Heart right ventricle (tissue), 16 donors: ENCODE results near the gene PPP1R3F. TPM values are rescaled to one million over a fixed set of nuclear protein-coding genes. Genes with fewer than 3 reads are reported as not detected.

Experiments used
- ATAC-seq, 8 donors: fragments of 200-7000 bp; cut with Tn5 transposase; one replicate each; pipeline ENCODE4 v1.9.1; 2020; ENCODE audit warnings: mild to moderate bottlenecking in 8 of 8, moderate library complexity in 8 of 8, moderate number of reproducible peaks in 1 of 8
- DNase-seq, 2 donors: peaks; one replicate each; pipeline ENCODE4 v3.0.0-alpha.2; 2020
- H3K27ac ChIP-seq, 10 donors: fragments of 200-600 bp; sonication (generic) in 2 of 10; one replicate each; pipeline versions ENCODE4 v1.5.0 to v1.8.0; 2020 to 2022; ENCODE audit warnings: mild to moderate bottlenecking in 3 of 10
- H3K27me3 ChIP-seq, 7 donors: fragments of 200-600 bp; one replicate each; pipeline ENCODE4 v1.8.0; 2021 to 2022; ENCODE audit warnings: mild to moderate bottlenecking in 2 of 7
- H3K36me3 ChIP-seq, 9 donors: fragments of 200-600 bp; sonication (generic) in 1 of 9; one replicate each; pipeline versions ENCODE4 v1.5.0 to v1.8.0; 2020 to 2022; ENCODE audit warnings: mild to moderate bottlenecking in 2 of 9
- H3K4me1 ChIP-seq, 9 donors: fragments of 200-600 bp; sonication (generic) in 1 of 9; one replicate each; pipeline versions ENCODE4 v1.5.0 to v1.8.0; 2020 to 2022; ENCODE audit warnings: mild to moderate bottlenecking in 4 of 9
- H3K4me3 ChIP-seq, 10 donors: fragments of 200-600 bp; sonication (generic) in 2 of 10; one replicate each; pipeline versions ENCODE4 v1.5.0 to v1.8.0; 2020 to 2022; ENCODE audit warnings: mild to moderate bottlenecking in 7 of 10, moderate library complexity in 2 of 10
- H3K9me3 ChIP-seq, 11 donors: fragments of 200-600 bp in 10 of 11; sonication (generic) in 2 of 11; one replicate each; pipeline versions ENCODE4 v1.5.0 to v1.8.0; 2013 to 2022; ENCODE audit warnings: mild to moderate bottlenecking in 2 of 11, control low read depth in 1 of 11, moderate library complexity in 1 of 11
- CTCF ChIP-seq, 9 donors: fragments of 200-600 bp; sonication (generic) in 2 of 9; IDR thresholded peaks; one replicate each; pipeline versions ENCODE4 v1.5.0 to v1.8.0; 2021 to 2022; ENCODE audit warnings: antibody characterized with exemption in 9 of 9, mild to moderate bottlenecking in 5 of 9, moderate library complexity in 1 of 9
- WGBS, 2 donors: extraction: QIAGEN DNeasy Blood & Tissue Kit; methylation state at CpG; one replicate each; pipeline ENCODE4 v1.1.7; 2013; ENCODE audit warnings: inconsistent platforms in 1 of 2; 5-methylcytosine and 5-hydroxymethylcytosine counted together
- intact Hi-C, 10 donors: fragments of 100-400 bp; cut with DNase I; formaldehyde crosslinking; loops; one replicate each; pipeline versions ENCODE4 v1.11.1 to v1.14.2; 2022
- polyA plus RNA-seq, 2 donors: library from polyadenylated mRNA; stranded (reverse); fragments of 200-250 nt; gene quantifications; one replicate each; pipeline ENCODE4 v1.2.3, GENCODE V29; 2013
- total RNA-seq, 10 donors: library from RNA; stranded (reverse); fragmentation: NEBNext Ultra II Directional in 3 of 10; extraction: Animal tissue kit (Norgen Biotek cat#: 25700) in 3 of 10; gene quantifications; one replicate each; pipeline versions ENCODE4 v1.2.1 to v1.2.4, GENCODE V29; 2021 to 2023
- donor health status: Arrhythmogenic right ventricular cardiomyopathy.
- donor health status: ischemic (EF 13 %, LVEDD 7.1; RV severe dilation, severe dysfunction).
- donor health status: healthy with polysubstance abuse.
- donor health status: DM: no; HTN: yes; CAD: no.
- donor health status: DM: no; HTN: no; CAD: no.
- donor health status: ischemic (EF 25% LVEDD 6.9; RV normal size, moderate dysfunction).
- donor health status: ischemic (EF 25% LVEDD 5.7; RV mildly dilated, moderate dysfunction).
- donor health status: healthy.
- donor health status: DM: yes; HTN: yes; CAD: no.
- donor health status: Ischemic cardiomyopathy.
- donor health status: ischemic (EF 35%, LVEDD 5.7; RV mildly dilated, moderate dysfunction).
- donor health status: nonischemic (EF 11% LVEDD 7.7; RV severe dilation, severe dysfunction).
- donor health status: DM: yes; HTN: yes; CAD: no.
- donor health status: PGD.
- donor health status: ischemic (EF 29% LVEDD 5.4; RV normal size, mild dysfunction).
- donor health status: nonischemic (EF 23%, LVEDD 6.1; RV moderate dilation, normal function).

The PPP1R3F gene
- total and polyA plus RNA-seq, 12 donors: 10.8 to 26.0 (median 19.8) TPM

- Histone ChIP-seq H3K27me3 (no peaks in the 10 kb centered on the region), H3K27ac (no peak overlapping the region), H3K9me3 (no peaks in the 10 kb centered on the region), H3K4me3 (no peak overlapping the region), H3K36me3 (peaks cover 0 to 36% (median 0%) of the 10 kb centered on the region in 9 donors), H3K4me1 (no peaks in the 10 kb centered on the region)
- ATAC-seq (no peak), DNase-seq (no peak)
- intact Hi-C loops: no loop called here
- no peak for TF ChIP-seq CTCF (IDR thresholded peaks at IDR 0.05)
- 91 to 92% methylated on average over 9 of the region's 9 CpGs for WGBS, 2 donors
These were observed 19.0 kb upstream of the PPP1R3F start for GRCh38 chrX:49250578-49250977.

GRCh38 chrX:49251325-49251724 lies 18.3 kb upstream of the PPP1R3F start:
- peaks cover 0 to 29% (median 0%) of the 10 kb centered on the region in 9 donors for H3K36me3 ChIP-seq
- WGBS, 2 donors: 92 to 96% methylated on average over 12 to 13 of the region's 13 CpGs
- no peak for DNase-seq
- no peaks in the 10 kb centered on the region for H3K27me3 ChIP-seq
- intact Hi-C loops: no loop called here
- H3K4me3 ChIP-seq: no peak overlapping the region
- H3K27ac ChIP-seq: no peak overlapping the region
- H3K9me3 ChIP-seq: no peaks in the 10 kb centered on the region
- H3K4me1 ChIP-seq: no peaks in the 10 kb centered on the region
- ATAC-seq: no peak
- TF ChIP-seq CTCF (IDR thresholded peaks at IDR 0.05): no peak

GRCh38 chrX:49254639-49255038 lies 15.0 kb upstream of the PPP1R3F start:
- Histone ChIP-seq H3K4me1 (no peaks in the 10 kb centered on the region), H3K27ac (no peak overlapping the region), H3K4me3 (no peak overlapping the region), H3K27me3 (no peaks in the 10 kb centered on the region), H3K36me3 (no peaks in the 10 kb centered on the region), H3K9me3 (no peaks in the 10 kb centered on the region)
- TF ChIP-seq CTCF (IDR thresholded peaks at IDR 0.05): no peak
- intact Hi-C loops: no loop called here
- WGBS, 2 donors: 91 to 95% methylated on average over 7 of the region's 7 CpGs
- ATAC-seq (no peak), DNase-seq (no peak)

GRCh38 chrX:49256268-49256995 lies 13.2 kb upstream of the PPP1R3F start:
- no peaks in the 10 kb centered on the region for H3K9me3 ChIP-seq
- no peaks in the 10 kb centered on the region for H3K4me1 ChIP-seq
- no peak overlapping the region for H3K27ac ChIP-seq
- no peaks in the 10 kb centered on the region for H3K27me3 ChIP-seq
- intact Hi-C loops: no loop called here
- no peak overlapping the region for H3K4me3 ChIP-seq
- no peak for ATAC-seq
- TF ChIP-seq CTCF (IDR thresholded peaks at IDR 0.05): no peak
- H3K36me3 ChIP-seq: no peaks in the 10 kb centered on the region
- no peak for DNase-seq
- 88 to 89% methylated on average over 9 of the region's 9 CpGs for WGBS, 2 donors
